ENCODE data around the gene HIPK2. TPM values are rescaled to one million over a fixed set of nuclear protein-coding genes. Genes with fewer than 3 reads are reported as not detected.

HIPK2 gene
- total and polyA plus RNA-seq, 2 donors (not counting 3 experiments of a cell fraction or from before 2014, with no cell fraction given) = 9.0 to 43.8 TPM

DNA sequence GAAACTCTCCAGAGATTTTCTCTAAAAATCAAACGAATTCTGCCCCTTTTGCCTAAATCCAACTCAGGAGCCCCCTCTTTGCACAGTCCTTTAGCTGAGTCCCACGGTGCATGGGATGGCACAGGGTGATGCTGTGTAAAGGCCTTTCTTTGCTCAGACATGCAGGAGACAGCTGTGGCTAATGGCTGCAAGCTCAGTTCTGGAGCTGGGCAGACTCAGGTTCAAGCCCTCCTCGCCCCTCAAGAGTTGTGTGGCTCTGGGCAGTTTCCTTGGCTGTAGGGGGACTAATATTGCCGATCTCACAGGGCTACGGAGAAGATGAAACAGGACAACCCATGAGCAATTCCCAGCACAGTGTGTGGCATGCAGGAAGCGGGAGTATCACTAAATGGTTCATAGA, 211.7 kb downstream of the HIPK2 start:
- intact Hi-C loops (cut with micrococcal nuclease) = no loop called here

GRCh38 chr7:139563856-139564255, 213.9 kb downstream of the HIPK2 start:
- no peaks in the 10 kb centered on the region for H3K9me1 ChIP-seq (replicated peaks; ENCODE audit: control insufficient read depth, extremely low read depth, insufficient read depth, low read length)
- FAIRE-seq (no peak), DNase-seq (ENCODE audit: low read depth, low spot score) (no peak)
- H3K4me3 ChIP-seq (replicated peaks in 1 of 3; ENCODE audit: insufficient read depth in 1 of 3, low read depth in 1 of 3, low read length in 3 of 3) = no peak overlapping the region
- TF ChIP-seq POLR2A (IDR thresholded peaks at IDR 0.05; ENCODE audit: low read depth, low read length) (no peak), JUN (IDR thresholded peaks at IDR 0.05; ENCODE audit: borderline replicate concordance, insufficient read depth, insufficient read length, low read depth) (no peak), POLR2AphosphoS5 (IDR thresholded peaks at IDR 0.05; ENCODE audit: insufficient read depth, low read depth, low read length) (no peak), EZH2 (IDR thresholded peaks at IDR 0.05; ENCODE audit: borderline replicate concordance, low read depth, low read length, severe bottlenecking) (no peak), GATA2 (IDR thresholded peaks at IDR 0.05; ENCODE audit: insufficient read depth, insufficient read length, low read depth, low read length) (no peak), FOS (IDR thresholded peaks at IDR 0.05; ENCODE audit: borderline replicate concordance, insufficient read depth, low read length) (no peak), MYC (IDR thresholded peaks at IDR 0.05; ENCODE audit: low read depth, low read length) (no peak)
- TF ChIP-seq, protein P1, sequence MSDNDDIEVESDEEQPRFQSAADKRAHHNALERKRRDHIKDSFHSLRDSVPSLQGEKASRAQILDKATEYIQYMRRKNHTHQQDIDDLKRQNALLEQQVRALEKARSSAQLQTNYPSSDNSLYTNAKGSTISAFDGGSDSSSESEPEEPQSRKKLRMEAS (IDR thresholded peaks at IDR 0.05; ENCODE audit: insufficient read depth, insufficient read length) = no peak
- TF ChIP-seq, protein P2, sequence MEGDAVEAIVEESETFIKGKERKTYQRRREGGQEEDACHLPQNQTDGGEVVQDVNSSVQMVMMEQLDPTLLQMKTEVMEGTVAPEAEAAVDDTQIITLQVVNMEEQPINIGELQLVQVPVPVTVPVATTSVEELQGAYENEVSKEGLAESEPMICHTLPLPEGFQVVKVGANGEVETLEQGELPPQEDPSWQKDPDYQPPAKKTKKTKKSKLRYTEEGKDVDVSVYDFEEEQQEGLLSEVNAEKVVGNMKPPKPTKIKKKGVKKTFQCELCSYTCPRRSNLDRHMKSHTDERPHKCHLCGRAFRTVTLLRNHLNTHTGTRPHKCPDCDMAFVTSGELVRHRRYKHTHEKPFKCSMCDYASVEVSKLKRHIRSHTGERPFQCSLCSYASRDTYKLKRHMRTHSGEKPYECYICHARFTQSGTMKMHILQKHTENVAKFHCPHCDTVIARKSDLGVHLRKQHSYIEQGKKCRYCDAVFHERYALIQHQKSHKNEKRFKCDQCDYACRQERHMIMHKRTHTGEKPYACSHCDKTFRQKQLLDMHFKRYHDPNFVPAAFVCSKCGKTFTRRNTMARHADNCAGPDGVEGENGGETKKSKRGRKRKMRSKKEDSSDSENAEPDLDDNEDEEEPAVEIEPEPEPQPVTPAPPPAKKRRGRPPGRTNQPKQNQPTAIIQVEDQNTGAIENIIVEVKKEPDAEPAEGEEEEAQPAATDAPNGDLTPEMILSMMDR (IDR thresholded peaks at IDR 0.05; ENCODE audit: extremely low read depth in 1 of 2, insufficient read depth in 1 of 2, low read depth in 1 of 2, low read length in 2 of 2) = no peak
- dilution Hi-C loops (cut with MboI; ENCODE audit: extremely low pct_ligation_motif_present, low sequenced_read_pairs) (no loop called here), intact Hi-C loops (cut with micrococcal nuclease) (no loop called here)
- no peaks in the 10 kb centered on the region for H4K20me1 ChIP-seq (replicated peaks; ENCODE audit: control insufficient read depth, extremely low read depth, insufficient read depth, low read length)
- ChIA-PET POLR2A (no interaction called here), CTCF (no interaction called here)
- H3K36me3 ChIP-seq (ENCODE audit: control insufficient read depth in 2 of 2, extremely low read depth in 1 of 2, insufficient read depth in 2 of 2, low read length in 2 of 2) = peaks cover 0 to 2% of the 10 kb centered on the region in 2 experiments
- no peak overlapping the region for H3K27ac ChIP-seq (ENCODE audit: insufficient read depth, low read depth, low read length)
- H3K27me3 ChIP-seq (ENCODE audit: control insufficient read depth in 2 of 2, insufficient read depth in 2 of 2, low read length in 2 of 2) = no peaks in the 10 kb centered on the region
- no peaks in the 10 kb centered on the region for H3K79me2 ChIP-seq (ENCODE audit: control insufficient read depth, insufficient read depth, low read length)
- H3K9me3 ChIP-seq (replicated peaks; ENCODE audit: control insufficient read depth, insufficient read depth, low read length) = no peaks in the 10 kb centered on the region
- H2AFZ ChIP-seq (ENCODE audit: low read depth, low read length) = no peak overlapping the region
- no peak overlapping the region for H3K9ac ChIP-seq (replicated peaks; ENCODE audit: extremely low read depth, insufficient read depth, low read length)
- BruUV-seq (replicated peaks) = no TSS peak
- H3K4me2 ChIP-seq (ENCODE audit: insufficient read depth, low read length) = no peak overlapping the region
- H3K4me1 ChIP-seq (ENCODE audit: control insufficient read depth, extremely low read depth, insufficient read depth, low read length) = no peaks in the 10 kb centered on the region

More for the DNA sequence above, 211.7 kb downstream of the HIPK2 start:
- dilution Hi-C loops (cut with MboI; ENCODE audit: extremely low pct_ligation_motif_present, low sequenced_read_pairs) = no loop called here
- POLR2A ChIA-PET = no interaction called here
- TF ChIP-seq POLR2A (IDR thresholded peaks at IDR 0.05; ENCODE audit: low read depth, low read length) (no peak), JUN (IDR thresholded peaks at IDR 0.05; ENCODE audit: borderline replicate concordance, insufficient read depth, insufficient read length, low read depth) (no peak)
- TF ChIP-seq, protein P2 (IDR thresholded peaks at IDR 0.05; ENCODE audit: extremely low read depth in 1 of 2, insufficient read depth in 1 of 2, low read depth in 1 of 2, low read length in 2 of 2) = no peak
- Histone ChIP-seq H3K27me3 (ENCODE audit: control insufficient read depth in 2 of 2, insufficient read depth in 2 of 2, low read length in 2 of 2) (no peaks in the 10 kb centered on the region), H3K4me2 (ENCODE audit: insufficient read depth, low read length) (no peak overlapping the region), H3K4me1 (ENCODE audit: control insufficient read depth, extremely low read depth, insufficient read depth, low read length) (no peaks in the 10 kb centered on the region), H3K9me1 (replicated peaks; ENCODE audit: control insufficient read depth, extremely low read depth, insufficient read depth, low read length) (no peaks in the 10 kb centered on the region), H2AFZ (ENCODE audit: low read depth, low read length) (no peak overlapping the region), H3K9me3 (replicated peaks; ENCODE audit: control insufficient read depth, insufficient read depth, low read length) (no peaks in the 10 kb centered on the region), H3K4me3 (replicated peaks in 1 of 3; ENCODE audit: insufficient read depth in 1 of 3, low read depth in 1 of 3, low read length in 3 of 3) (no peak overlapping the region), H3K9ac (replicated peaks; ENCODE audit: extremely low read depth, insufficient read depth, low read length) (no peak overlapping the region), H3K36me3 (ENCODE audit: control insufficient read depth in 2 of 2, extremely low read depth in 1 of 2, insufficient read depth in 2 of 2, low read length in 2 of 2) (peaks cover 2 to 3% of the 10 kb centered on the region in 2 experiments), H3K27ac (ENCODE audit: insufficient read depth, low read depth, low read length) (no peak overlapping the region), H3K79me2 (ENCODE audit: control insufficient read depth, insufficient read depth, low read length) (no peaks in the 10 kb centered on the region), H4K20me1 (replicated peaks; ENCODE audit: control insufficient read depth, extremely low read depth, insufficient read depth, low read length) (no peaks in the 10 kb centered on the region)
- DNase-seq (ENCODE audit: low read depth, low spot score) (no peak), FAIRE-seq (no peak)
- CTCF ChIA-PET = interaction anchor here (0.7 to 1.5 kb wide), 3 partner anchors 36 to 439 kb away, joined by 3 read pairs; no protein-coding TSS in a partner anchor
- BruUV-seq (replicated peaks) = no TSS peak

All from endothelial cell of umbilical vein (primary cell).